NCI-H1436 (cell line): ENCODE measurements around the gene CACNA2D1.
"Not testable (repeated sequence)": the region's sequence is repeated elsewhere in the genome, so short reads cannot be mapped to it uniquely, and the experiment has no call there.

Source experiments
- DNase-seq: peaks from one replicate; lab custom pipeline; 2025; lab: John Stamatoyannopoulos, UW

CACNA2D1 gene

GRCh38 chr7:82172017-82172416 lies 271.6 kb downstream of the CACNA2D1 start:
- no peak for DNase-seq

- no peak for DNase-seq
Measured at GRCh38 chr7:82167558-82168314, 275.8 kb downstream of the CACNA2D1 start.

DNA sequence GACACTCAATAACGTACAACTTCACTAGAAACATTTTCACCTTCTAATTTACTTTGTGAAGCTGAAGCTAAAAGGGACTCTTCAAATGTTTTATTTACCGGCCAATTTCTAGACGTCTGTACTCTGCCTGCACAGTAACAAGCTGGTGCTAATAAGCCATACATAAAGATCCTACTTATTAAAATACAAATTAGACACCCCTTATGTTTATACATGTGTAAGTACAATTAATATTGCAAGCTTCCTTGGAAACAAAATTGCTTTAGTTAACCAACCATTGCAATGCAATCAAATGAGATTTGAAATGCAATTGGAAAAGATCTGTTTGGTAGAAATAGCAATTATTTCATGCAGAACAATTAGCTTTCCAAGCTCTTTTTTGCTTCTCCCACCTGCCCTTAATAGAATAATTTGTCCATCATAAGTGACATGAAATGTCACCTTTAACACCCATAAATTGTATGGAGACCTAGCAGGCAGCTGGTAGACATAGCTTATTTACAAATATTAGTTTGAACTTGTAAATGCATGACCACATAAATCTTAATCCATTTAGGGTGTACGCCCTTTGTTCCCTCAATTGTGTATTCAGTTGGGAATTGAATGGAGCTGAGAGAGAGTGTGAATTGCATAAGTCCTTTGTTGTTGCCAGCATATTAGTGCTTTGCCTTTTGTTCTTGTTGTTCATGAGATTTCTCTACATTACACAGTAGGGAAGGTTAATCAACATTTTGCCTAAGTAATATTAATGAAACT lies 277.1 kb downstream of the CACNA2D1 start:
- peak; percentile 93 for DNase-seq

DNA sequence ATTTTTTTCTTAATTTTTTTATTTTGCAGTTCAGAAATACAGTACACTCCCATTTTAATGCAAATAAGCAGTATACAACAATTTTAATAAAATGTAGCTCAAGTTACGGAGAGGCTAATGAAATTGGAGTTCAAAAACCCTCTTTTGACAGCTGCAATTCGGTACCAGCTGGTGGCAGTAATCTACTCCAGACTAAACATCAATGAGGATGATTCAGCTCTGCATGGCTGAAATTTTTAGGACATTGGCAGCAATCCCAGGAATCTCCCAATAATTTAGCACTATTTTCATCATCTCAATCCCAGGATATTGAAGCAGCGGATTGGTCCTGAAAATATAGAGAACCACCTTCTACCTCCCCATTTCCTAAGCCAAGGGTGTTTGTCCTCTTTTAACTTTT lies 278.8 kb downstream of the CACNA2D1 start:
- DNase-seq, result no peak

GRCh38 chr7:82164410-82164809 lies 279.2 kb downstream of the CACNA2D1 start:
- no peak for DNase-seq

- no peak for DNase-seq
Measured at GRCh38 chr7:82163586-82163985, 280.0 kb downstream of the CACNA2D1 start.

DNA sequence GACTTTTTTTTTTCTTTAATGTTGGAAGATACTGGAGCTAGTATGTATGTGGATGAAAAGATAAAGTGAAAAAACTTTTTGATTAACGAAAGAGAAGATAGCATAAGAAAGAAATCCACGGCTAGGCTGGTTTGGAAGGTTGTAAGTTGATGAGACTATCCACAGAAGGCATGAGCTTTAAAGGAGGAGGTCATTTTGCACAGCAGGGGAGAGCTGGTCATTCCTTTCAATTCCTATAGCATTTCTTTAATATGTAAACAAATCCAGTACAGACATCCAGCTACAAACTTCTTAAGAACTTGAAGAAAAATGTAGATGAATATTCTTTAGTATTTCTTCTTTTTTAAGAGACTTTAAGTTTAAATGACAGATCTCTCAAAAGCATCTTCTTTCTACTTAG lies 281.3 kb downstream of the CACNA2D1 start:
- no peak for DNase-seq

GRCh38 chr7:82158327-82158726 lies 285.2 kb downstream of the CACNA2D1 start:
- no peak for DNase-seq

GRCh38 chr7:82156893-82157292 lies 286.7 kb downstream of the CACNA2D1 start:
- DNase-seq, result no peak

- peak; percentile 41 for DNase-seq
Measured at GRCh38 chr7:82156168-82156567, 287.4 kb downstream of the CACNA2D1 start.

GRCh38 chr7:82154728-82155127 lies 288.8 kb downstream of the CACNA2D1 start:
- no peak for DNase-seq

DNA sequence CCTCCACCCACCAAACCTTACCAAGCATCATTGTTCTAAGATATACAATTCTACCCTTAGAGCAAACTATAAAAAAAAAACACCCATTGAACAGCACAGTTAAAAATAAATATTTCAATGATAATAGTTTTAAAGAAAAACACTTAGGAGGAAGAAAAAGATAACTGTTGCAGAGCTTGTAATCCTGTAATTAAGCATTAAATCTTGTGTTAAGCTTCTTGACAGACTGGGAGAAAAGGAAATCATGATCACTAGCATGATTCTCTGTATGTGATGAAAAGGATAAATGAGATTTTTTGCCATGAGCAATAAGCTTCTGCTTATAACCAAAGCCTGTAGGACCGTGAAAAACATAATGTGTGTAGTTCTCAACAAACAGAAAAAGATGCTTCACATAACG lies 289.8 kb downstream of the CACNA2D1 start:
- no peak for DNase-seq

GRCh38 chr7:82152858-82153257 lies 290.7 kb downstream of the CACNA2D1 start:
- no peak for DNase-seq

DNA sequence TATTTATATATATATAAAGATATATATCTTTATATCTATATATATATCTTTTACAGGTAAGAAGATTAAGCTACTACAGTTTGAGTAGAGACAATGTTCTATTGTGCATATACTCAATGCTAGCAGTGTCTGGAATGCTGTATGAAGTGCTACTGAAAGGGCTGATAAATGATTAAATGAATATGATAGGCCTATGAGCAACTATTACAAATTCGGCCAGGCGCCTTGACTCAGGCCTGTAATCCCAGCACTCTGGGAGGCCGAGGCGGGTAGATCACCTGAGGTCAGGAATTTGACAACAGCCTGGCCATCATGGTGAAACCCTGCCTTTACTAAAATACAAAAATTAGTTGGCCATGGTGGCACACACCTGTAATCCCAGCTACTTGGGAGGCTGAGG lies 297.1 kb downstream of the CACNA2D1 start:
- DNase-seq, result no peak

DNA sequence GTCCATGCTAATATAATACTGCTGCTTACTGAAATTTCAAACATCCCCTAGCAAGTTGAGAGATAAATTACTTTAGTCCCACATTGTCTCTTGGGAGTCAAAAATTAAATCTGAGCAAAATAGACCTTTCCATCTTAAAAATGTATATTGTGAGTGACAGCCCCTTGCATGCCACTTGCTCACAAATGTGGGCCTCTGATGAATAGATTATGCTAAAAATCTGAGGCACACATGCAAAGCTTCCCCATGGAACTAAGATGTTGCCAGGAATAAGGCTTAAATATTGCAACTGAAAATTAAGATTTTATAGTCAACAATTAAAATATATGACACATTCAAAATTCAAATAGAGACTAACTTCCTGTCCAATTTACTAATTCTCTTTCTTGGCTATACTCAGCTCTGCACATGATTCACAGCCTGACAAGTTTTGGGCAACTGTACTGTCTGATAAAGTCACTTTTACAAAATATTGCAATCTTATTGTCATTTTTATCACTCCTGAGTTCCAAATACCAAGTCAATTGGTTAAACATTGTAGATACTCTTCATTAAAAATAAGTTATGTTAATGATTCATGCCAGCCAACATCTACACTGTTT lies 301.2 kb downstream of the CACNA2D1 start:
- DNase-seq, result no peak

DNA sequence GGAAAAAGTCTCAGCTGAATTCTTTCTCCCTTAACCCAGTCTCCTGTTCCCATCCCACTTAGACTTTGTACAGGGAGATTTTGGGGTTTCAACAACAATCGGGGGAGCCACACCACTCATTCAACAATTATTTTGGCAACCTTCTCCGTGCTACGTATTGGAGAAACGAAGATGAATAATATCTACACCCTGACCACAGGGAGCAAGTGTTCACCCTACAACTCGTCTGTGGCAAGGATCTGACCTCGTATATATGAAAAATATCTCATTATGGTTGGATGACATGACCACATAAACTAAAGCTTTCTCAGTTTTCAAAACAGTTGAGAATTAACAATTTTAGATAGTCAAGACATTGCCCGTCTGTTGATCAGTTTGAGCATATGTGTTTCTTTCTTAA lies 302.1 kb downstream of the CACNA2D1 start:
- DNase-seq, result no peak

DNA sequence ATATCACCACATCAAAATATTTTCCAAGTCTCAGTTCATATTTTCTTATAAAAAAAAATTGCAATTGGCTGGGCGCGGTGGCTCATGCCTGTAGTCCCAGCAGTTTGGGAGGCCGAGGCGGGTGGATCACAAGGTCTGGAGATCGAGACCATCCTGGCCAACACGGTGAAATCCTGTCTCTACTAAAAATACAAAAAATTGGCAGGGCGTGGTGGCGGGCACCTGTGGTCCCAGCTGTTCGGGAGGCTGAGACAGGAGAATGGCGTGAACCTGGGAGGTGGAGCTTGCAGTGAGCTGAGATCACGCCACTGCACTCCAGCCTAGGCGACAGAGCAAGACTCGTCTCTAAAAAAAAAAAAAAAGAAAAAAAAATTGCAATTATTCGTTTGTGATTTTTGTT lies 303.0 kb downstream of the CACNA2D1 start:
- DNase-seq, result not testable (repeated sequence)

GRCh38 chr7:82131215-82131614 lies 312.4 kb downstream of the CACNA2D1 start:
- no peak for DNase-seq

DNA sequence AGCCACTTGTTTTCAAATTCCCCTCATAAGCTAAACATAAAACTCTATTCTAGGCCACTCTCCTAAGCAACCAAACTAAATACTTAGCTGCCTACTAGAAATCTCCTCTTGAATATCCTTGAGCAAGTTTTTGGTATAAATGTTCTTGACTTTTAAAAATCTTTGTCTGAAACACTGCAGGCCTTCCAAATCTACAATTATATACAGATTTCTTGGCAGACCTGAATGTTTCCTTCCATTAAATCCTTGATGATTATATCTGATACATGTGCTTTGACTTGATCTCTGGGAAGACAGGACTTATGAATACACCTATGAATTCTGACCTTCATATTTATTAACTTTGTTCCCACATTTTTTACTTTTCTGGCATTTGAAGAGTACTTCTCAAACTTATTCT lies 314.5 kb downstream of the CACNA2D1 start:
- DNase-seq, result no peak

DNA sequence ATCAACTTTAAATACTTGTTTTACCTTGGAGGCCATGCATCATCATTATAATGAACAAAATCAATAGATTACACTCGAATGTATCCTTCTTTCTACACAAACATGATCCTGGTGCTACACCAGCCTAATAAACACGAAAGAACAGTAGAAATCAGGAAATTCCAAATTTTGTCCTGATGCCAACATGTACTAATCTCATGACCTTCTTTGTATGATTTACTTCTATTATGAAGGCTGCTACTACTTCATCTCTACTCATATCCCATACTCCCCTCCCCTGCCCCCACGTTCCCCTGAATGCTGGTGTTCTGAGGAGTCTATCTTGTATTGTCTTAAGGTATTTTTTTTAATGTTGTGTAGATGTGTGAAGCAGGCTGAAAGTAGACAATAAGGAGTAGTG lies 315.0 kb downstream of the CACNA2D1 start:
- no peak for DNase-seq

- DNase-seq, result no peak
Measured at GRCh38 chr7:82126576-82126975, 317.0 kb downstream of the CACNA2D1 start.

GRCh38 chr7:82124445-82124844 lies 319.1 kb downstream of the CACNA2D1 start:
- no peak for DNase-seq

DNA sequence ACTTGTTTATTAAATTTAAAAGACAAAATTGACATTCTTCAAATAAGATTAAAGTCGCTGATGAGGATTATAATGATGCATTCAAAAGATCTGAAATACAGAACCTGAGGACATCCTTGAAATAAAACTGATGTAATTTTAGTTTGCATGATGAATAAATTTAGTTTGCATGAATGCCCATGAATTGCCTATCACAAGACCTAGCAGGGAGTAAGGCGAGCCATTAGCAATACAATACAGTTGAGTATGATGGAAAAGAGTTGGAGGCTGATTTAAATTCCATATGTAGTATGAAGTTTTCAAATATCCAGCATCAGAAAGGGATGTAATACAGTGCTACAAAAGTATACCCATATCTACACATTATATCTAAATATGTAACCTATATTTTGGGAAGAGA lies 321.3 kb downstream of the CACNA2D1 start:
- no peak for DNase-seq
